ENCODE data around the gene SUPT20HL1.
"Not testable (repeated sequence)": the region's sequence is repeated elsewhere in the genome, so short reads cannot be mapped to it uniquely, and the experiment has no call there.

The SUPT20HL1 gene

GRCh38 chrX:24362089-24362745 lies 1.8 kb downstream of the SUPT20HL1 start:
- in situ Hi-C loops (cut with MboI; ENCODE audit: low sequenced_read_pairs): not testable (repeated sequence)

- in situ Hi-C loops (cut with MboI; ENCODE audit: low sequenced_read_pairs): not testable (repeated sequence)
Measured at GRCh38 chrX:24363432-24364181, 3.2 kb downstream of the SUPT20HL1 start.

GRCh38 chrX:24364326-24364725 lies 3.9 kb downstream of the SUPT20HL1 start:
- in situ Hi-C loops (cut with MboI; ENCODE audit: low sequenced_read_pairs): no loop called here

GRCh38 chrX:24364851-24365538 lies 4.6 kb downstream of the SUPT20HL1 start:
- in situ Hi-C loops (cut with MboI; ENCODE audit: low sequenced_read_pairs): no loop called here

GRCh38 chrX:24366762-24367400 lies 6.4 kb downstream of the SUPT20HL1 start:
- in situ Hi-C loops (cut with MboI; ENCODE audit: low sequenced_read_pairs): not testable (repeated sequence)

GRCh38 chrX:24369816-24370215 lies 9.4 kb downstream of the SUPT20HL1 start:
- in situ Hi-C loops (cut with MboI; ENCODE audit: low sequenced_read_pairs): no loop called here

- in situ Hi-C loops (cut with MboI; ENCODE audit: low sequenced_read_pairs): no loop called here
Measured at GRCh38 chrX:24371391-24371972, 11.0 kb downstream of the SUPT20HL1 start.

- in situ Hi-C loops (cut with MboI; ENCODE audit: low sequenced_read_pairs): no loop called here
Measured at GRCh38 chrX:24372021-24372763, 11.8 kb downstream of the SUPT20HL1 start.

- in situ Hi-C loops (cut with MboI; ENCODE audit: low sequenced_read_pairs): no loop called here
Measured at GRCh38 chrX:24375600-24376131, 15.2 kb downstream of the SUPT20HL1 start.

GRCh38 chrX:24376403-24376802 lies 16.0 kb downstream of the SUPT20HL1 start:
- in situ Hi-C loops (cut with MboI; ENCODE audit: low sequenced_read_pairs): no loop called here

- in situ Hi-C loops (cut with MboI; ENCODE audit: low sequenced_read_pairs): no loop called here
Measured at GRCh38 chrX:24377195-24377594, 16.8 kb downstream of the SUPT20HL1 start.

GRCh38 chrX:24377911-24378468 lies 17.6 kb downstream of the SUPT20HL1 start:
- in situ Hi-C loops (cut with MboI; ENCODE audit: low sequenced_read_pairs): no loop called here

- in situ Hi-C loops (cut with MboI; ENCODE audit: low sequenced_read_pairs): no loop called here
Measured at GRCh38 chrX:24378706-24379105, 18.3 kb downstream of the SUPT20HL1 start.

GRCh38 chrX:24380262-24381187 lies 20.1 kb downstream of the SUPT20HL1 start:
- in situ Hi-C loops (cut with MboI; ENCODE audit: low sequenced_read_pairs): no loop called here

- in situ Hi-C loops (cut with MboI; ENCODE audit: low sequenced_read_pairs): not testable (repeated sequence)
Measured at GRCh38 chrX:24382315-24382714, 21.9 kb downstream of the SUPT20HL1 start.

GRCh38 chrX:24387724-24388123 lies 27.3 kb downstream of the SUPT20HL1 start:
- in situ Hi-C loops (cut with MboI; ENCODE audit: low sequenced_read_pairs): no loop called here

- in situ Hi-C loops (cut with MboI; ENCODE audit: low sequenced_read_pairs): no loop called here
Measured at GRCh38 chrX:24391389-24391788, 30.9 kb downstream of the SUPT20HL1 start.

GRCh38 chrX:24391843-24392242 lies 31.4 kb downstream of the SUPT20HL1 start:
- in situ Hi-C loops (cut with MboI; ENCODE audit: low sequenced_read_pairs): no loop called here

GRCh38 chrX:24392709-24393108 lies 32.3 kb downstream of the SUPT20HL1 start:
- in situ Hi-C loops (cut with MboI; ENCODE audit: low sequenced_read_pairs): no loop called here
